Activated CD8-positive, alpha-beta memory T cell treated with anti-CD3 and anti-CD28 coated beads, Interleukin-2, amount 50 U/mL, for 1 hour (primary cell): Measurements from ENCODE around the gene ABTB1.
"Not testable (repeated sequence)": the region's sequence is repeated elsewhere in the genome, so short reads cannot be mapped to it uniquely, and the experiment has no call there.

Experiments
- DNase-seq: peaks from one replicate; pipeline ENCODE4 v3.0.0-alpha.2; 2020; ENCODE audit errors: extremely low read depth

The ABTB1 gene

DNA sequence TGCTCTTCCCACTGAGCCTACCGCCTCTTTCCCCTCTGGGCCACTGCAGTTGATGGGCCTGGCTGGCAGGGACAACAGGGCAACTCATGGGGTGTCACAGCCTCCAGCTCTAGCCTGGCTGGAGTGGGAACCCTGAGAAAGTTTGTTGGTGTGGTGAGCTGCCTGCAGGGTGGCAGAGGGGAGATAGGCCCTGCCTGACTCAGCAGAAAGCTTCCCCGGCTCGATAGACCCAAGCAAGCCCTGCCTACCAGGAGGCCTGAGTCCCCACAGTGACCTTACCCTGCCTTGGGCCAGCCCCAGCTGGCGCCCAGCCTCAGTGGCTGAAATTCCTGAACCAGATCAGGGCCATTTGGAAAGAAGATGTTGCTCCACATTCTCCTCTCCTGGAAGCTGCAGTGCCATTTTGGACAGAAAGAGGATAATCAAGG lies 29.4 kb downstream of the ABTB1 start:
- DNase-seq: no peak

DNA sequence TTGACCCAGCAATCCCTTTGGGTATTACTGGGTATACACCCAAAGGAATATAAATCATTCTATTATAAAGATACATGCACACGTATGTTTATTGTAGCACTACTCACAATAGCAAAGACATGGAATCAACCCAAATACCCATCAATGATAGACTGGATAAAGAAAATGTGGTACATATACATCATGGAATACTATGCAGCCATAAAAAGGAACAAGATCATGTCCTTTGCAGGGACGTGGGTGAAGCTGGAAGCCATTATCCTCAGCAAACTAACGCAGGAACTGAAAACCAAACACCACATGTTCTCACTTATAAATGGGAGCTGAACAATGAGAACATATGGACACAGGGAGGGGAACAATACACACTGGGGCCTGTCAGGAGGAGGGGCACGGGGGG lies 32.1 kb downstream of the ABTB1 start:
- not testable (repeated sequence) for DNase-seq

DNA sequence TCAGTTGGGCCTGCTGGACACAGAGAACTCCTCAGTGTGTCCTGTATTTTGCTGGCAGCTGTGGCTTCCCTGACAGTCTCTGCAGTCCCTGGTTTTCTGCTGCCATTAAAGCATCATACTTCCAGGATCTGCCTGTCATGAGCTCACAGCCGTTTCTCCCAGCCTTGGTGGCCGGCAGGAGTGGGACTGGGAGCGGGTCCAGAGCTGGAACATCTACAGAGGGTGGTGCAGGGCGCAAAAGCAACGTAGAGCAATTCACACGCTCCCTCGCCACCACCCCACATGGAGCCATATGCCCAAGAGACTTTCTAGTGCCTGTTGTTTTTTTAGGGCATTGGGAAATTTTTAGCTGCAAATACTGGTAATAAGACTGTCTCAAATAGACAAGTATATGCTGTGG lies 33.6 kb downstream of the ABTB1 start:
- no peak for DNase-seq

DNA sequence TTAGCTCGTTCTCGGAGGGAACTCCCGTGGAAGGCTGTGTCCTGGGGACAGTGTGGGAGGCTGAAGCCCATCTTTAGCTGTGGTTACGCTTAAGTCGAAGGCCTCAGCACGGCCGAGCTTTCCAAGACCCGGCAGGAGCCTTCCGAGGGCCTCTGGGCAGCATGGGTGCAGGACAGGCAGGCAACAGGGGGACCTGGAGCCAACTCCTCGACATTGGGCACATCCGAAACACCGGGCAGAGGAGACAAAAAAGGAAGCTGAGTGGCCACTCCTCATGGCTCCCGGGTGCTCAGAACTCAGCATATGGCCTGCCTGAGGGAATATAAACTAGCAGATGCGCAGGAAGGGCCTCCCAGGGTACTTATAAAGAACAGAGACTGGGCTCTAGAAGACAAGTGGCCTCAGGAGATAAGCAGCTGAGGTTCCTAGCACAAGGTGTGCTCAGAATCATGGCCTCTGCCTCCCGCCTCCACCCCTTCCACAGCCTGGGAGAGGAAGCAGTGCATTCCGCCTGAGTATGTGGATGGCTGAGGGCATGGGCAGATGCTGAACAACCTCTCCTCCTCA lies 34.1 kb downstream of the ABTB1 start:
- DNase-seq: no peak

DNA sequence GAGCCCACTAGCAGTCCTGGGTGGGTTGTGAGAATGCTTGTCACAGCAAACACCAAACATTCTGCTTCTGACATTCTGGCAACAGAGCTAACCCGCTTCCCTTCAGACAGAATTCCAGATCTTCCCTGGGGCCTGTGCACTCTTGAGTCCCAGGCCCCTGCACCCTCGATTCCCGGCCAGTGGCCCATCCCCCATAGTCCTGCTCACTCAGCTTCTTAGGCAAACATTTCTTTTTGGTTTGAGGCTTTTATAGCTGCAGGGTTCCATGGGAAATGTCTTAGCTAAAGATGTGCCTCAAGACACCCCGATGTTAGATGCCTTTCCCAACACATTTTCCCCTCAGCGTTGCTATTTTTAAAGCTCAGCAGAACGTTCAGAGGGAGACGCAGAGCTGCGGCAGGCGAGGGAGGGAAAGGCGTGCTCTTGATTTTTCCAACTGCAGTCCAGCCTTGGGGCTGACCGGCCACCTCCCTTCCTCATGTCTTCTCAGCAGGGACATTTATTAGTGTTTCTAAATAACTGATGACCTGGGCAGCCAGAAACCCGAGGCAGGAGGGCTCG lies 35.2 kb downstream of the ABTB1 start:
- DNase-seq: no peak

DNA sequence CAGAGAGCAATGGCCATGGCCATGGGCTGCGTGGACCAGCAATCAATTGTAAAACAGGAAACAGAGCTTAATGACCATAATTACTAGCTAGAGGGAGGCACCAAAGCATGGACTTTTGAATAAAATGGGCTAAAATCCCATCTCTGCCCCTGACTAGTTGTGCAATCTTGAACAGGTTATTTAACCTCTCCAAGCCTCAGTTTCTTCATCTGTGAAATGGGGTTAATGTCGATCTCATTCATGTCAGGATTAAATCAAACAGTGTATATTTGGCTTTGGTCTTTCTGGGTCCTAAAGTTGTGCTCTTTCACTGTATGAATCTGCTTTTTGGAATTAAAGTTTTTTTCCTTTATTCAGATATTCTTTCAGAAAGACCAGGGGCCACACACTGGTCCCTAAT lies 36.1 kb downstream of the ABTB1 start:
- DNase-seq: no peak

DNA sequence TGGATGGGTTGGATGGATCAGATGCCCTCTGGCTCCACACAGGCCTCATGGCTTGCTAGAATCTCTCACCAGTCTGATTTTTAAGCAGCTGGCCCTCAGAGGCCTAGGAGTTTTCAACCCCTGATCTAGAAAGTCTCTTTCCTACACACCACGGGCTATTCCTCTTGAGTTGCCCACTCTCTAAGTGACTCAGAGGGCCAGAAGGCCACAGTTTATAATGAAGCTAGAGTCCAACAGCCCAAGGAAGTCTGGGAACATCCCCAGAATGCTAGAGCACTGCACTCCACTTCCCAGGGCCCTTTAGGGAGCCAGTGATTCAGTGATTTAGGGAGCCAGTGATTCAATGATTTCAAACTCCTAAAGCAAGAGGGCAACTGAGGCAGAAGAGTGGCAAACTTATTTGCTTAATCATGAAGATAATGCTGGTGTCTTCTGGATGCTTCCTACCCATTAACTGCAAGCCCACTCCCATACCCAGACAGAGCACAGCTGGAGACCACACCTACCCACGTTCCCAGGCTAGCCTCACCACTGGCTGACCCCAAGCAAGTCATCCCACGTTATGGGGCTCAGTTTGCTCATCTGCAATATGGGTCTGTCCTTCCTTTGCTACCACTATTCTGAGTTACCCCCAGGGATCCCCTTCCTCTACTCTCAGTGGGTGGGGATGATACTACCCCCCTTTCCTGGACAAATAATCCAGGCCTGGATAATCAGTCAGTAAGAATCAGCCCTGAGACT lies 36.7 kb downstream of the ABTB1 start:
- no peak for DNase-seq

DNA sequence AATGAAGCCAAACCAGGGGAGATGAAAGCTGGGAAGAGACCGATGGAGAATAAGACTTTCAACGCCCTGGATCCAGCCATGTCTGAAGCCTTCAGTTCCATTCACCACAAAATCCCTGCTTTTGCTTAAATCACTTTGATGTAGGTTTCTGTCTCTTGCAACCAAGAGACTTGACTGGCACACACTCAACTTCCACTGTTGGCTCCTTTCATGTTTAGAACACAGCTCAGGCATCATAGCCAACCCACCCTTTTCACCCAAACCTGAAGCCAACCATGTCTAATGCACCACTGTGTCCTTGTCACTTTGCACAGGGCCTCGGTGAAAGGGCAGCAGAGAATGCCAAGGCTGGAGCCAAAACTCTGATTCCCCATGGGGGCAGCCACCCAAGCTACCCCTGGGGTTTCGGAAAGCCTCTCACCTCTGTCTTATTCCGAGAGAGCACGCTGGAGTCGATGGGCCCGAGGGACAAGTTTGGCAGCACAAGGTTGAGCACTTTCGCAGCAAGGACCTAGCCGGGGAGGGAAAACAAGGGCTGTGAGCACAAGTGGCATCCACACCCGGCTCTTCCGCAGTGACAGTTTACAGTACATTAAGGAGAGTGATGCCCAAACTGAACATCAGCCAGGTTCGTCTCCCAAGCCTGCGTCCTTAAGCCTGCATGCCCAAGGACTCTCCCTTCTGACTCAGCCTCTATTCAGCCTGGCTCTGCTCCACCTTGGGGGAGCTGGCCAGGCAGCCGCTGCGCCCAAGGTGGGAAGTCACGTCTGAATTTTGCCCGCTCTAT lies 37.6 kb downstream of the ABTB1 start:
- DNase-seq: no peak

DNA sequence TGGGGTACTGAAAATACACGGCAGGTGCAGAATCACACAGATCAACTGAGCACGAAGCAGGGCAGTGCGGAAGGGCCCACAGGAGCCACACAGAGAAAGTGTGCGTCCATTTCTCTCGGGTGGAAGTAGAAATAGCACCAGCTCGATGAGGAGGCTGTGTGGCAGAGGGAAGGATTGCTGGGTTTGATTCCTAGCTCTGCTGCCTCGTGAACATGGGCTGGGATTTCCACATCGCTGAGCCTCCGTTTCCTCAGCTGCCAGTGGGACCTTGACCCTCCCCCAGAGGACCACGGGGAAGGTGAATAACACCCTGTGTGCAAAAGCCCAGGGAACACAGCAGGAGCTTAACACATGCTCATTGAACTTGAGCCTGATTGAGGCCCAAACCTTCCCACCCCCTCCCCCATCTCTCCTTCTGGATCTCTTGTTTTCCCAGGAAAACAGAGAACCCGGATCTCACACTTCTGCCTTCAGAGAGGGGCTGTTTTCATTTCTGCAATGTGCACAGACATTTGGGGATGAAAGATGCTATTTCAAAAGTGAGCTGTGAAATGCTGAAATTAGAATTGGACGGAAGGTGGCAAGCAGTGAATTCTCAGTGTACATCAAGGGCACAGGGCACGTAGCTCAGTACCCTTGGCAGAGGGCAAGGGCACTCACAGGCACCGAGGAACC lies 38.4 kb downstream of the ABTB1 start:
- no peak for DNase-seq

DNA sequence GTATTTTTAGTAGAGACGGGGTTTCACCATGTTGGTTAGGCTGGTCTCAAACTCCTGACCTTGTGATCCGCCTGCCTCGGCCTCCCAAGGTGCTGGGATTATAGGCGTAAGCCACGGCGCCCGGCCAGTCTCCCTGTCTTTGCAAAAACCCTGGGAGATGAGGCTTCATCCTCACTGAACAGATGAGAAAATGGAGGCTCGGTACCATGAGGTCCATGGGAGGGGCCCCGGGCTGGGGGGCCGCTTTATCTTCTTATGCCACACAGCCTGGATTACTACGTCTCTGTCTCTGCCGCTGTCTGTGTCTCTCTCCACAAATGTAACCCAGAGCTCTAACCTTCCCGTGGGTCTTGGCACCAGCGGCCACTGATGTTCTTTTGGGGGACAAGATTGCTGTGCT lies 39.1 kb downstream of the ABTB1 start:
- no peak for DNase-seq

DNA sequence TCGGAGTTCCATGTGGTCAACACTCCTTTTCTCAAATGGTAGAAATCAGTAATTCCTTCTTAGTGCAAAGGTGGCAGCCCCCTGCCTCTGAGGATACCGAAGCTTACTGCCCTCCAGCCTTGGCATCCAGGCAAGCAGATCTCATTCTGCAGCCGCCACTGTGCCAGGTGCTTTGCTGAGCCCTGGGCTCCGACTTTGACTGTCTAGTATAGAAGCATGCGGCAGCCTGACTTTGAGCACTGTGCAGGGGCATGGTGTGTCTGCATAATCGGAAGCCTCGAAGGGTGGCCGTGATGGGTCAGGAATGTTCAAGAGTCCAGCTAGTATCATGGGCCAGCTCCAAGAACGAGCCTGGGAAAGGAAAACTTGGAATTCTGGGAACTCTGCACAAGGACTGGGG lies 39.7 kb downstream of the ABTB1 start:
- DNase-seq: no peak

DNA sequence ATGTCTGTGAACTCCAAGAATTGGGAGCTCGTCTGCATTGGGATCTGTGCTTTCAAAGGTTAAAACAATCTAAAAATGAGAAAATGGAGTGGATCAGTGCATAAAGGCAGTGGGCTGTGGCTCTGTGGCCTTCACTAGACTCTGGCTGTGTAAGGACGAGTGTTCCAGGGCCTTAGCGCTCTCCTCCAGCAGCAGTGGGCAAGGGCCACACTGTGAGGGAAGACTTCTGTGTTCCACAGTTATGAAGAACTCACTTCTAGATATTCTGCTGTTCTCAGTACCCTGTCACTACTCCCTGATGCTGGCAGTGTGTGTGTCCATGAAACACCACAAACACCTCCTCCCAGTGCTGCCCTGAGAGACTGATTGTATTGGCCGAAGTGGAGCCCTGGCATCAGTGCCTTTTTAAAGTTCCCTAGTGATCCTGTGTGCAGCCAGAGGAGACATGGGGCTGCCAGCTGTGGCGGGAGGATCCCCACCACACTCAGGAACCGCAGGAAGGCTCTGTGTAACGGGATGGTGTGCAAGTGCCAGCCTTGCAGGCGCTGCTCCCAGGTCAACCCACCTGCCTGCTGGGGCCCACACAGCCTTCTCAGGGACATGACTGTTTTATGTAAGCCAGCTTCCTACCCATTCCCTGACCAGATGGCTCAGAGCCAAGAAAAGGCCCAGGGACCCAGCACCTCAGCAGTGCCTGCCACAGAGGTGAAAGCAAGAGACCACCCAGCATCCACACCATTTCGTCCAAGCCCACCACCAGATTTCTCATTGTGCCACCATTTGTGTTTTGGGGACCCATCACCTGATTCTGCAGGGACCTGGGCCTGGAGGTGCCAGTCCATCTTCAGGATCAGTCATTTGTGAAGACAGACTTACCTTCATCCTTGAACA lies 40.4 kb downstream of the ABTB1 start:
- no peak for DNase-seq

DNA sequence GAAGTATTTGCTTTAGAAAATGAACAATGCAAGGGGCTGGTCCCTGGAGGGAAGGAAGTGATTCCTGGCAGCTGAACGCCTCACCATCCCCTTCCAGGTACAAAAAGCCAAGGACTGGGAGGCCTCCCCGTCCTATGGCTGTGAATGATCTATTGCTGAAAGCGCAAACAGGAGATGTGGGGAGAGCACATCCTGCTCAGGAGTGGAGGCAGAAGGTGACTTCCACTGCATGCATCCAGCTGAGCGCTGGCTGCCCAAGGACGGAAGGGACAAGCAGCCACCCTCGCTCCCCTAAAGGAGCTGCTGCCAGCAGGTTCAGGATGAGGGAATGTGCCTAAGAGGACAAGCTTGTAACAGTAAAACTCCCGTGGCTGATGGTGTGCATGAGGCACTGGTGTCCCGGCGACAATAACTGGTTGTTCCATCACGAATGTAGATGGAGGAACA lies 41.4 kb downstream of the ABTB1 start:
- no peak for DNase-seq

DNA sequence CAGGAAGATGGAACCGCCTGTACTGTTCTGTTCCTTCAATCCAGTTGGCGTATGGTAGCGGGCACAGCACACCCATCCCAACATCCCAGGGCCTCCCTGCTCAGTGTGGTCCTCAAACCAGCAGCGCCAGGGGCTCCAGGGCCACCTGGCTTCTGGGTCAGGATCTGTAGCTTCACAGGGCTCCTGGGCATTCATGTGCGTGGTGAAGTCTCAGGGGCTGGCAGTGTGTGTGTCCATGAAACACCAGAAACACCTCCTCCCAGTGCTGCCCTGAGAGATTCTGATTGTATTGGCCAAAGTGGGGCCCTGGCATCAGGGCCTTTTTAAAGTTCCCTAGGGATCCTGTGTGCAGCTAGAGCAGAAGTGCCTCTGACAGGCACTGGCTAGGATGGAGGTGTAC lies 42.1 kb downstream of the ABTB1 start:
- no peak for DNase-seq

DNA sequence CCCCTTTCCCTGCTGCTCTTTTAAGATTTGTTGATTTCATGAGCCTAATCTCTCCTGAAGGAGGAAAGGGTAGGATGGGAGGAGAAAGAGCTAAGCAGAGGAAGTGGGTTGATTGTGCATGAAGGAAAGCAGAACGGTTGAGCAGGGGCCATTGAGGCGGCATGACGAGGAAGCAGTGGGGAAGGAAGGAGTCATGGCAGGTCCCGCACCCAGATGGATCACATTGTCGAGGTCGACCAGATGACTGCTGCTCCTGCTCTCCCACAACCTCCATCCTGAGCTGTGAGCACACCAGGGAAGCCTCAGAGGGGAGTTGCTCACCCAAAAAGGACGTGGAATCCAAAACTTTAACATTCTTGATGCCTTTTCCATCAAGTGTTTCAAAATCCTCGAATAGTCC lies 42.8 kb downstream of the ABTB1 start:
- DNase-seq: no peak

DNA sequence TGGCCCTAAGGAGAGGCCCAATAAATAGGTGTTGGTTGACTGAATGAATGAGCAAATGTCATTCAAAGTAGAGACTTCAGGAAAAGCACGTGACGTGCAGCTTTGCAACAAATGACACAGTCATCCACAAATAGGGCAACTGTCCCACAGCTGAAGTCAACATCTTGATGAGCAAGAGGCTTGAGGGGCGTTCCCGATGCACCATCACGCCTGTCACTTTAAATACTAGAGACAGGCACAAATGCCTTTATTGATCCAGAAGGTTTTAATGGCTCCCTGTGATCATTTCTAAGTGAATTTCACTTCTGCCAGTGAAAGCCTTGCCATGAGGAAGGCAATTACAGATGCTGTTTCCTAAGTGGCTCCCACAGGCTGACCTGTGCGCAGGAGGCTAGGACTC lies 43.6 kb downstream of the ABTB1 start:
- no peak for DNase-seq

DNA sequence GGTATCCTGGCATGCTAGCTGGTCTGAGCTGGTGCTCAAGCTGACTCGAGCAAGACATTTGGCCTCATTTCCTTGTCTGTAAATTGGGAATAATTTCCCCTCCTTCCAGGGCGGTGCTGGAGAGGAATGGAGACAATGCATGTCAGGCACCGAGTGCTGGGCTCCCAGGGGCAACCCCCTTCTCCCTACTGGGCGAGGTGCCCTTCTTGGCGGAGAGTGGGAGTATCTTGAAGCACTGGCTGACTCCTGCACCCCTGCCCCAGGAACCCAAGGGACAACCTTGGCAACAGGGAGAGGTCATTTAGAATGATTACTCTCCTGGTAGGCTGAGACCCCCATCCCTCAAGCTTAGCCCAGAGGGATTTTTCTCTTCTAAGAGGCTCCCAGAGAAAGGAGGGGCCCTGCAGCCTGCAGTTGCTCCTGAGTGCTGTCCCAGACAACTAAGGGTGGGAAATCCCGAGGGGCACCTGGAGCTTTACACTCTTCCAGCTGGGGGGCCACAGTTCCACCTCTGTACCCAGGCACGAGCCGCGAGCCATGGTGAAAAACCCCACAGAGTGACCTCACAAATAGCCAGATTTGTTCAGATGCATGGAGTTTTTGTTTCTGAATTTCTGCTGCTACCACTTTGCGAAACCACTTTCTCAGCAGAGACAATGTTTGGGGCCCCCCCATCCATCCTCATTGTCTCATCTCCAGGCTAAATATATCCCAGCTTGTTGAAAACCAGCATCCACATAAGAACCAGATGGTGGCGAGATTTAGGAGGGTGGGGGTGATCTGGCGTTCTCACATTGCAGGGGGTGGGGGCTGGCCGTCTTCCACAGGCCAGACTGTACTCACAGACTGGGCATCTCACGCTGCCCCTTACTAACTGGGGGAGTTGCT lies 44.8 kb downstream of the ABTB1 start:
- no peak for DNase-seq

DNA sequence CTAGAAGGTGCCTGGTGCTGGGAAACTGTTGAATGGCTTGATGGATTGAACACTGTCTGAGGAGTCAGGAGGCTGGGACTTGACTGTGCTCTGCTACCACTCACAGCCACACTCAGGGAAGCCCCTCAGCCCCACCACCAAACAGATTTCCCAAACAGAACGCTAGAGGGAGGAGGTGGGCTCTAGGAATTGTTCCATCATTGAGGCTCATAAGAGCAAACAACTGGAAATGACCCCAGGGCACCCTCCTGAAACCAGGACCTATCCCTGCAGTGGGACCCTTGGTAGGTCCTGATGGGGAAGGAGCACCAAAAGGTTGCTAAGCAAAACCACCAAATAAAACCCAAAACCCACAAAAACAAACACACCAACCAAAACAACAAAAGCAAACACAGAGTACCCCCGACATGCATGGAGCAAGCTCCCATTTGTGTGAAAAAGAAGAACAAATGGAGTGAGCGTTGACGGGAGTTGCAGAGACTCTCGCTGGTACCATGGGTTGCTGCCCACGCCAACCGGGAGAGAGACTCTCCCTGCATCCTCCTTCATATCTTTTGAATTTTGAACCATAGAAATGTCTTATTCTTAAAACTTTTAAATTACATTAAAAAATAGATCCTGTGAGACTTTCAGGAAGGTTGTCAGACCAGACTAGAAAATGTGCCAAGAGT lies 45.6 kb downstream of the ABTB1 start:
- DNase-seq: no peak

DNA sequence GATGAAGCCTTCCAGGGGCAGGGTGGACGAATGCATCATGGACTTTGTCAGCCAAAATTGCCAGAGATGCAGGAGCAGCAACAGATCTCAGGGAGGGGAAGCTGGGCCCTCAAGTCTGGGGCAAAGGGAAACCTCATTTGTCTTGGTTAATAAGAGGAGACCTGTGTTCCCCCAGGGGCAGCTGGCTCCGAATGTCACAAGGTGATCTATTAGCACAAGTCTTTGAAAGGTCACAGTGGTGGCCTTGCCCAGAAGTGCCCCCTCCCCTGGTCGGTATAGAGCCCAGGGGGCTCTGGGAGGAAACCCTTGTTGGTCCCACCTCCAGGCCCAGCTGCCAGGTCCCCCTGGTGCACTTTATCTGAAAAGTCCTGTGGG lies 46.2 kb downstream of the ABTB1 start:
- DNase-seq: no peak

DNA sequence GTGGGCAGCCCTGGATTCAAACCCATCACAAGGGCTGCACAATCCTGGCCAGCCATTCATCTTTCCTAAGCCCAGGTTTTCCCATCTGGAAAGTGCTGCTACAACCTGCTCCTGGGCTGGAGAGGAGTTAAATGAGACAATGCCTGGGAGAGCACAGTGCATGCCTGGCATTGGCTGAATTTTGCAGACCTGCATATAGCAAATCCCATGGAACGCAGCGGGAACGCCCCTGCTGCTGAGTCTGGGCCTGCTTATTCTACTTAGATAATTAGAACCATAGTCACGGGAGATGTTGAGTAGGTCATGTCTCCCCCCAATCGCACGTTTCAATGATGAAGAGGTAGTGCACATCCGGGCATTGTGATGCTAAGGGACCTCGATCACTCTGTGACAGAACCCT lies 46.6 kb downstream of the ABTB1 start:
- no peak for DNase-seq
